ENCODE measurements around the gene CYBC1.

CYBC1 gene

GRCh38 chr17:82489117-82489516, 38.6 kb upstream of the CYBC1 start:
- TF ChIP-seq GATA2 (IDR thresholded peaks at IDR 0.05; ENCODE audit: low read depth, low read length) = no peak
- no peak for TF ChIP-seq GATA3 (IDR thresholded peaks at IDR 0.05; ENCODE audit: low read depth, low read length)

- TF ChIP-seq GATA2 (IDR thresholded peaks at IDR 0.05; ENCODE audit: low read depth, low read length) = no peak
- no peak for TF ChIP-seq GATA3 (IDR thresholded peaks at IDR 0.05; ENCODE audit: low read depth, low read length)
Observed at GRCh38 chr17:82487910-82488309, 37.4 kb upstream of the CYBC1 start.

GRCh38 chr17:82486231-82487094, 35.9 kb upstream of the CYBC1 start:
- TF ChIP-seq GATA3 (IDR thresholded peaks at IDR 0.05; ENCODE audit: low read depth, low read length) (no peak), GATA2 (IDR thresholded peaks at IDR 0.05; ENCODE audit: low read depth, low read length) (no peak)

- TF ChIP-seq GATA2 (IDR thresholded peaks at IDR 0.05; ENCODE audit: low read depth, low read length) (no peak), GATA3 (IDR thresholded peaks at IDR 0.05; ENCODE audit: low read depth, low read length) (no peak)
Observed at GRCh38 chr17:82483836-82484235, 33.3 kb upstream of the CYBC1 start.

- TF ChIP-seq GATA2 (IDR thresholded peaks at IDR 0.05; ENCODE audit: low read depth, low read length) (no peak), GATA3 (IDR thresholded peaks at IDR 0.05; ENCODE audit: low read depth, low read length) (no peak)
Observed at GRCh38 chr17:82483204-82483660, 32.7 kb upstream of the CYBC1 start.

GRCh38 chr17:82480318-82480717, 29.8 kb upstream of the CYBC1 start:
- no peak for TF ChIP-seq GATA3 (IDR thresholded peaks at IDR 0.05; ENCODE audit: low read depth, low read length)
- TF ChIP-seq GATA2 (IDR thresholded peaks at IDR 0.05; ENCODE audit: low read depth, low read length) = no peak

GRCh38 chr17:82479602-82480001, 29.1 kb upstream of the CYBC1 start:
- TF ChIP-seq GATA3 (IDR thresholded peaks at IDR 0.05; ENCODE audit: low read depth, low read length) (no peak), GATA2 (IDR thresholded peaks at IDR 0.05; ENCODE audit: low read depth, low read length) (no peak)

- TF ChIP-seq GATA2 (IDR thresholded peaks at IDR 0.05; ENCODE audit: low read depth, low read length) = no peak
- no peak for TF ChIP-seq GATA3 (IDR thresholded peaks at IDR 0.05; ENCODE audit: low read depth, low read length)
Observed at GRCh38 chr17:82477934-82478333, 27.4 kb upstream of the CYBC1 start.

- TF ChIP-seq GATA3 (IDR thresholded peaks at IDR 0.05; ENCODE audit: low read depth, low read length) = no peak
- no peak for TF ChIP-seq GATA2 (IDR thresholded peaks at IDR 0.05; ENCODE audit: low read depth, low read length)
Observed at GRCh38 chr17:82475458-82475857, 24.9 kb upstream of the CYBC1 start.

GRCh38 chr17:82474223-82475010, 23.9 kb upstream of the CYBC1 start:
- TF ChIP-seq GATA2 (IDR thresholded peaks at IDR 0.05; ENCODE audit: low read depth, low read length) = no peak
- TF ChIP-seq GATA3 (IDR thresholded peaks at IDR 0.05; ENCODE audit: low read depth, low read length) = no peak

GRCh38 chr17:82470065-82470464, 19.5 kb upstream of the CYBC1 start:
- TF ChIP-seq GATA3 (IDR thresholded peaks at IDR 0.05; ENCODE audit: low read depth, low read length) = no peak
- TF ChIP-seq GATA2 (IDR thresholded peaks at IDR 0.05; ENCODE audit: low read depth, low read length) = no peak

- no peak for TF ChIP-seq GATA3 (IDR thresholded peaks at IDR 0.05; ENCODE audit: low read depth, low read length)
- TF ChIP-seq GATA2 (IDR thresholded peaks at IDR 0.05; ENCODE audit: low read depth, low read length) = no peak
Observed at GRCh38 chr17:82468692-82469091, 18.1 kb upstream of the CYBC1 start.

GRCh38 chr17:82465023-82465603, 14.6 kb upstream of the CYBC1 start:
- TF ChIP-seq GATA3 (IDR thresholded peaks at IDR 0.05; ENCODE audit: low read depth, low read length) (no peak), GATA2 (IDR thresholded peaks at IDR 0.05; ENCODE audit: low read depth, low read length) (no peak)

GRCh38 chr17:82464567-82464929, 14.0 kb upstream of the CYBC1 start:
- TF ChIP-seq GATA2 (IDR thresholded peaks at IDR 0.05; ENCODE audit: low read depth, low read length) (no peak), GATA3 (IDR thresholded peaks at IDR 0.05; ENCODE audit: low read depth, low read length) (no peak)
